GM23338 (cell line): ENCODE results near the gene TOX2. TPM values are rescaled to one million over a fixed set of nuclear protein-coding genes. Genes with fewer than 3 reads are reported as not detected.
"Not testable (repeated sequence)": the region's sequence is repeated elsewhere in the genome, so short reads cannot be mapped to it uniquely, and the experiment has no call there.

Source experiments
- ATAC-seq: fragments of 200-7000 bp; cut with Tn5 transposase; 3 replicates; pipeline ENCODE4 v1.9.1; 2020
- DNase-seq: peaks from one replicate; pipeline ENCODE4 v3.0.0-alpha.2; 2015; ENCODE audit warnings: low spot score
- H2AFZ ChIP-seq: fragments of 200-600 bp; sonication (generic); 2 replicates; pipeline ENCODE4 v1.8.0; 2016; ENCODE audit warnings: antibody characterized with exemption, mild to moderate bottlenecking, moderate library complexity
- H3F3A ChIP-seq: fragments of 200-600 bp; sonication (generic); replicated peaks from 2 replicates; pipeline ENCODE4 v1.8.0; 2017; ENCODE audit warnings: antibody characterized with exemption, mixed run types, low read depth
- H3K27ac ChIP-seq: fragments of 200-600 bp; sonication (generic); 2 replicates; pipeline ENCODE4 v1.6.1; 2016; ENCODE audit warnings: low read depth
- H3K27me3 ChIP-seq: fragments of 200-600 bp; sonication (generic); 2 replicates; pipeline ENCODE4 v1.8.0; 2016; ENCODE audit warnings: mild to moderate bottlenecking, mixed run types, moderate library complexity; ENCODE audit not compliant: insufficient read depth
- H3K36me3 ChIP-seq: fragments of 200-600 bp; sonication (generic); 2 replicates; pipeline ENCODE4 v1.8.0; 2016; ENCODE audit warnings: mild to moderate bottlenecking; ENCODE audit not compliant: insufficient read depth
- H3K4me1 ChIP-seq: fragments of 200-600 bp; sonication (generic); 2 replicates; pipeline ENCODE4 v1.8.0; 2016; ENCODE audit warnings: mild to moderate bottlenecking, moderate library complexity; ENCODE audit not compliant: insufficient read depth
- H3K4me2 ChIP-seq: fragments of 200-600 bp; sonication (generic); 2 replicates; pipeline ENCODE4 v1.7.1; 2017; ENCODE audit warnings: mixed run types
- H3K4me3 ChIP-seq: fragments of 200-600 bp; sonication (generic); 2 replicates; pipeline ENCODE4 v1.6.1; 2016; ENCODE audit warnings: mixed run types
- H3K79me2 ChIP-seq: fragments of 200-600 bp; sonication (generic); replicated peaks from 2 replicates; pipeline ENCODE4 v1.8.0; 2017; ENCODE audit warnings: mild to moderate bottlenecking; ENCODE audit not compliant: insufficient read depth
- H3K9me2 ChIP-seq: fragments of 200-600 bp; sonication (generic); 2 replicates; pipeline ENCODE4 v1.8.0; 2017; ENCODE audit not compliant: insufficient read depth
- H4K20me1 ChIP-seq: fragments of 200-600 bp; sonication (generic); replicated peaks from 2 replicates; pipeline ENCODE4 v1.8.0; 2017; ENCODE audit warnings: mild to moderate bottlenecking; ENCODE audit not compliant: insufficient read depth
- H3K27ac Mint-ChIP-seq: 2 replicates; pipeline ENCODE4 v1.8.0; 2020; ENCODE audit warnings: inconsistent platforms, mild to moderate bottlenecking, moderate library complexity, mixed read lengths
- H3K27me3 Mint-ChIP-seq: 3 replicates; pipeline ENCODE4 v1.8.0; 2022; ENCODE audit warnings: low read depth, mild to moderate bottlenecking, moderate library complexity, mixed read lengths, inconsistent platforms; ENCODE audit not compliant: insufficient read depth, poor library complexity
- H3K36me3 Mint-ChIP-seq: 3 replicates; pipeline ENCODE4 v1.8.0; 2021; ENCODE audit warnings: low read depth, mild to moderate bottlenecking, inconsistent platforms, moderate library complexity, mixed read lengths
- H3K4me1 Mint-ChIP-seq: 3 replicates; pipeline ENCODE4 v1.8.0; 2020; ENCODE audit warnings: mild to moderate bottlenecking, inconsistent platforms, mixed read lengths
- H3K4me3 Mint-ChIP-seq: 3 replicates; pipeline ENCODE4 v1.8.0; 2021; ENCODE audit warnings: moderate library complexity, mild to moderate bottlenecking, inconsistent platforms, mixed read lengths
- H3K9me3 Mint-ChIP-seq: 3 replicates; pipeline ENCODE4 v1.8.0; 2020; ENCODE audit warnings: moderate library complexity, mild to moderate bottlenecking, inconsistent platforms, mixed read lengths
- ETS1 ChIP-seq: IDR thresholded peaks from 2 replicates; pipeline ENCODE4 v1.6.1; 2016; ENCODE audit warnings: antibody characterized with exemption
- EZH2 ChIP-seq: fragments of 200-600 bp; sonication (generic); IDR thresholded peaks from one replicate; pipeline ENCODE4 v1.8.0; 2017; ENCODE audit warnings: antibody characterized with exemption, mild to moderate bottlenecking, low read depth; ENCODE audit not compliant: unreplicated experiment
- EZH2phosphoT487 ChIP-seq: fragments of 200-600 bp; sonication (generic); IDR thresholded peaks from one replicate; pipeline ENCODE4 v1.8.1; 2018; ENCODE audit warnings: antibody characterized with exemption; ENCODE audit not compliant: unreplicated experiment
- NANOG ChIP-seq: IDR thresholded peaks from 2 replicates; pipeline ENCODE4 v1.6.1; 2016; ENCODE audit warnings: antibody characterized with exemption, borderline replicate concordance
- POLR2AphosphoS5 ChIP-seq: IDR thresholded peaks from 2 replicates; pipeline ENCODE4 v1.6.1; 2016; ENCODE audit warnings: antibody characterized with exemption, low read depth
- REST ChIP-seq: IDR thresholded peaks from one replicate; pipeline ENCODE4 v1.6.1; 2018; ENCODE audit warnings: antibody characterized with exemption; ENCODE audit not compliant: unreplicated experiment
- STAT1 ChIP-seq: IDR thresholded peaks from one replicate; pipeline ENCODE4 v1.6.1; 2016; ENCODE audit warnings: antibody characterized with exemption; ENCODE audit not compliant: unreplicated experiment
- ZNF114 ChIP-seq: fragments of 250-450 bp; sonication (Bioruptor Pico); IDR thresholded peaks from 2 replicates; pipeline ENCODE4 v1.5.0; 2020; ENCODE audit warnings: mild to moderate bottlenecking, moderate library complexity
- ZNF331 ChIP-seq: fragments of 250-450 bp; sonication (Bioruptor Pico); IDR thresholded peaks from 2 replicates; pipeline ENCODE4 v1.5.0; 2020; ENCODE audit warnings: low read depth, mild to moderate bottlenecking, moderate library complexity
- ZNF462 ChIP-seq: fragments of 250-450 bp; sonication (Bioruptor Pico); IDR thresholded peaks from 2 replicates; pipeline ENCODE4 v1.5.0; 2020; ENCODE audit warnings: mild to moderate bottlenecking, moderate library complexity
- polyA plus RNA-seq: library from polyadenylated mRNA; unstranded; fragments of >200 nt; fragmentation: Nextera tagmentation; extraction: Ambion mirVana; gene quantifications from 2 replicates; pipeline ENCODE4 v1.2.1, GENCODE V29; 2016
- total RNA-seq: library from RNA; depleted of rRNA; stranded (reverse); fragments of >200 nt; shearing (Covaris generic); gene quantifications from 2 replicates; pipeline ENCODE4 v1.2.3, GENCODE V29; 2014
- TF ChIP-seq, protein P1 (sequence below), 2 experiments: fragments of 200-600 bp in 1 of 2; sonication (generic) in 1 of 2; conservative IDR thresholded peaks; 2 replicates each; pipeline versions ENCODE4 v1.5.1 to v1.6.1; 2016 to 2017; ENCODE audit warnings: antibody characterized with exemption in 2 of 2, low read depth in 2 of 2, mild to moderate bottlenecking in 2 of 2, moderate library complexity in 1 of 2

TOX2 gene
- total and polyA plus RNA-seq, 2 experiments from 2014 or later = 1.4 to 1.5 TPM

DNA sequence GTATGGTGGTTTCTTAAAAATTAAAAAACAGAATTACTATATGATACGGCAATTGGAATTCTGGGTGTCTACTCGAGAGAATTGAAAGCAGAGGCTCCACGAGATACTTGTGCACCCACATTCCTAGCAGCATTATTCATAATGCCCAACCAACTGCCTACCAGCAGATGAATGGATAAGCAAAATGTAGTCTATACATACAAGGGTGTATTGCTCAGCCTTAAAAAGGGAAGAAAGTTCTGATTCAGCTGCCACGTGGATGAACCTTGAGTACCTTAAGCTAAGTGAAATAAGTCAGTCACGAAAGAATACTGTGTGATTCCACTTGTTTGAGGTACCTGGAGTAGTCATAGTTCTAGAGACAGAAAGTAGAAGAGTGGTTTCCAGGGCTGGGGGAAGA lies 130.1 kb downstream of the TOX2 start:
- not testable (repeated sequence) for H4K20me1 ChIP-seq, H3K27me3 ChIP-seq, H3K27me3 Mint-ChIP-seq, H3K4me3 ChIP-seq, H3F3A ChIP-seq, H3K4me1 ChIP-seq, H3K36me3 Mint-ChIP-seq, ATAC-seq, H3K36me3 ChIP-seq, H3K9me2 ChIP-seq, H3K4me3 Mint-ChIP-seq, H2AFZ ChIP-seq, H3K27ac Mint-ChIP-seq, H3K4me2 ChIP-seq, H3K79me2 ChIP-seq, H3K9me3 Mint-ChIP-seq, H3K27ac ChIP-seq, H3K4me1 Mint-ChIP-seq, DNase-seq

GRCh38 chr20:44050327-44050726 lies 135.7 kb downstream of the TOX2 start:
- Mint-ChIP-seq H3K4me1 (no peaks in the 10 kb centered on the region), H3K9me3 (no peaks in the 10 kb centered on the region)
- TF ChIP-seq, protein P1, sequence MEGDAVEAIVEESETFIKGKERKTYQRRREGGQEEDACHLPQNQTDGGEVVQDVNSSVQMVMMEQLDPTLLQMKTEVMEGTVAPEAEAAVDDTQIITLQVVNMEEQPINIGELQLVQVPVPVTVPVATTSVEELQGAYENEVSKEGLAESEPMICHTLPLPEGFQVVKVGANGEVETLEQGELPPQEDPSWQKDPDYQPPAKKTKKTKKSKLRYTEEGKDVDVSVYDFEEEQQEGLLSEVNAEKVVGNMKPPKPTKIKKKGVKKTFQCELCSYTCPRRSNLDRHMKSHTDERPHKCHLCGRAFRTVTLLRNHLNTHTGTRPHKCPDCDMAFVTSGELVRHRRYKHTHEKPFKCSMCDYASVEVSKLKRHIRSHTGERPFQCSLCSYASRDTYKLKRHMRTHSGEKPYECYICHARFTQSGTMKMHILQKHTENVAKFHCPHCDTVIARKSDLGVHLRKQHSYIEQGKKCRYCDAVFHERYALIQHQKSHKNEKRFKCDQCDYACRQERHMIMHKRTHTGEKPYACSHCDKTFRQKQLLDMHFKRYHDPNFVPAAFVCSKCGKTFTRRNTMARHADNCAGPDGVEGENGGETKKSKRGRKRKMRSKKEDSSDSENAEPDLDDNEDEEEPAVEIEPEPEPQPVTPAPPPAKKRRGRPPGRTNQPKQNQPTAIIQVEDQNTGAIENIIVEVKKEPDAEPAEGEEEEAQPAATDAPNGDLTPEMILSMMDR (conservative IDR thresholded peaks at IDR 0.05; ENCODE audit: low read depth in 2 of 2) = no peak
- TF ChIP-seq REST (no peak), ETS1 (no peak), ZNF462 (CRISPR knock-in tag) (no peak), ZNF331 (CRISPR knock-in tag) (no peak), EZH2 (no peak), ZNF114 (no peak), POLR2AphosphoS5 (no peak), STAT1 (no peak), NANOG (no peak), EZH2phosphoT487 (no peak)

More at GRCh38 chr20:44050327-44050726, 135.7 kb downstream of the TOX2 start:
- H3K36me3 Mint-ChIP-seq = no peaks in the 10 kb centered on the region
- H3K27me3 Mint-ChIP-seq = peaks cover 5% of the 10 kb centered on the region
- no peaks in the 10 kb centered on the region for H4K20me1 ChIP-seq
- H3K9me2 ChIP-seq = no peaks in the 10 kb centered on the region
- H2AFZ ChIP-seq = no peak overlapping the region
- no peaks in the 10 kb centered on the region for H3K27me3 ChIP-seq
- H3K27ac ChIP-seq = no peak overlapping the region
- no peaks in the 10 kb centered on the region for H3K79me2 ChIP-seq
- no peak overlapping the region for H3K27ac Mint-ChIP-seq
- no peaks in the 10 kb centered on the region for H3K4me1 ChIP-seq
- H3K4me3 Mint-ChIP-seq = no peak overlapping the region
- DNase-seq = no peak
- no peak overlapping the region for H3K4me2 ChIP-seq
- ATAC-seq = no peak
- no peaks in the 10 kb centered on the region for H3F3A ChIP-seq
- no peak overlapping the region for H3K4me3 ChIP-seq
- H3K36me3 ChIP-seq = no peaks in the 10 kb centered on the region
